SIG-M5 treated with dmso at 0.1 percent for 504 hours (cell line): ENCODE data around the gene CMTR2.

Source experiments
- DNase-seq: peaks from one replicate; lab custom pipeline; 2025; ENCODE audit not compliant: unreplicated experiment; lab: John Stamatoyannopoulos, UW

Gene CMTR2

GRCh38 chr16:71276589-71277334 is 12.4 kb downstream of the CMTR2 start:
- DNase-seq, result no peak

GRCh38 chr16:71273384-71273783 is 15.8 kb downstream of the CMTR2 start:
- DNase-seq, result no peak

GRCh38 chr16:71264299-71264698 is 24.9 kb downstream of the CMTR2 start:
- no peak for DNase-seq

GRCh38 chr16:71263582-71263981 is 25.6 kb downstream of the CMTR2 start:
- DNase-seq, result no peak

- no peak for DNase-seq
Measured at GRCh38 chr16:71262391-71262790, 26.8 kb downstream of the CMTR2 start.

- no peak for DNase-seq
Measured at GRCh38 chr16:71260995-71261394, 28.2 kb downstream of the CMTR2 start.

- no peak for DNase-seq
Measured at GRCh38 chr16:71259086-71259485, 30.1 kb downstream of the CMTR2 start.

GRCh38 chr16:71258372-71258771 is 30.8 kb downstream of the CMTR2 start:
- no peak for DNase-seq

GRCh38 chr16:71257768-71258167 is 31.4 kb downstream of the CMTR2 start:
- DNase-seq, result no peak

GRCh38 chr16:71255721-71256120 is 33.5 kb downstream of the CMTR2 start:
- DNase-seq, result no peak

- DNase-seq, result no peak
Measured at GRCh38 chr16:71254832-71255525, 34.2 kb downstream of the CMTR2 start.

- no peak for DNase-seq
Measured at GRCh38 chr16:71250461-71251235, 38.6 kb downstream of the CMTR2 start.

- peak; percentile 12 for DNase-seq
Measured at GRCh38 chr16:71249399-71249798, 39.8 kb downstream of the CMTR2 start.

- no peak for DNase-seq
Measured at GRCh38 chr16:71247478-71247877, 41.7 kb downstream of the CMTR2 start.

- no peak for DNase-seq
Measured at GRCh38 chr16:71246309-71246708, 42.9 kb downstream of the CMTR2 start.

GRCh38 chr16:71244521-71244920 is 44.7 kb downstream of the CMTR2 start:
- no peak for DNase-seq

- DNase-seq, result no peak
Measured at GRCh38 chr16:71242601-71243000, 46.6 kb downstream of the CMTR2 start.

GRCh38 chr16:71242036-71242435 is 47.2 kb downstream of the CMTR2 start:
- DNase-seq, result no peak
